Calu3 (cell line): ENCODE measurements around the gene GREM1. TPM values are rescaled to one million over a fixed set of nuclear protein-coding genes. Genes with fewer than 3 reads are reported as not detected.

Experiments used
- BruUV-seq: library from RNA; stranded (reverse); fragments of 400-500 nt; replicated peaks from 2 replicates; lab custom pipeline; 2021; lab: Mats Ljungman, UMichigan
- CTCF ChIA-PET: fragments of 300-600 bp; sonication (Branson Sonifier 250); formaldehyde crosslinking; loops from one replicate; lab custom pipeline; 2022; ENCODE audit warnings: antibody characterized with exemption; lab: Charles Lee
- DNase-seq: peaks from one replicate; pipeline ENCODE4 v3.0.0; 2022
- H3K27ac Mint-ChIP-seq: one replicate; pipeline ENCODE4 v1.8.0; 2022; ENCODE audit warnings: mixed read lengths; ENCODE audit not compliant: unreplicated experiment
- H3K27me3 Mint-ChIP-seq: one replicate; pipeline ENCODE4 v1.8.0; 2022; ENCODE audit warnings: mixed read lengths; ENCODE audit not compliant: unreplicated experiment
- H3K36me3 Mint-ChIP-seq: one replicate; pipeline ENCODE4 v1.8.0; 2022; ENCODE audit warnings: mild to moderate bottlenecking, moderate library complexity, mixed read lengths; ENCODE audit not compliant: insufficient read depth, unreplicated experiment
- H3K4me1 Mint-ChIP-seq: one replicate; pipeline ENCODE4 v1.8.0; 2022; ENCODE audit warnings: mild to moderate bottlenecking, low read depth, mixed read lengths; ENCODE audit not compliant: unreplicated experiment
- H3K4me3 Mint-ChIP-seq: one replicate; pipeline ENCODE4 v1.8.0; 2022; ENCODE audit warnings: mild to moderate bottlenecking, low read depth, moderate library complexity, mixed read lengths; ENCODE audit not compliant: unreplicated experiment
- H3K9me3 Mint-ChIP-seq: one replicate; pipeline ENCODE4 v1.8.0; 2022; ENCODE audit warnings: low read depth, mixed read lengths; ENCODE audit not compliant: unreplicated experiment
- intact Hi-C: fragments of 100-400 bp; cut with micrococcal nuclease; formaldehyde crosslinking; loops from one replicate; pipeline ENCODE4 v1.10.0; 2022; ENCODE audit not compliant: unreplicated experiment
- total RNA-seq: library from RNA; stranded (reverse); gene quantifications from 2 replicates; pipeline ENCODE4 v1.2.3, GENCODE V29; 2022
- TF ChIP-seq, protein P1 (sequence below): fragments of 200-600 bp; IDR thresholded peaks from one replicate; pipeline ENCODE4 v1.8.0; 2022; ENCODE audit warnings: antibody characterized with exemption; ENCODE audit not compliant: unreplicated experiment

Gene GREM1
- total RNA-seq, 1 experiment from 2014 or later = not detected

DNA sequence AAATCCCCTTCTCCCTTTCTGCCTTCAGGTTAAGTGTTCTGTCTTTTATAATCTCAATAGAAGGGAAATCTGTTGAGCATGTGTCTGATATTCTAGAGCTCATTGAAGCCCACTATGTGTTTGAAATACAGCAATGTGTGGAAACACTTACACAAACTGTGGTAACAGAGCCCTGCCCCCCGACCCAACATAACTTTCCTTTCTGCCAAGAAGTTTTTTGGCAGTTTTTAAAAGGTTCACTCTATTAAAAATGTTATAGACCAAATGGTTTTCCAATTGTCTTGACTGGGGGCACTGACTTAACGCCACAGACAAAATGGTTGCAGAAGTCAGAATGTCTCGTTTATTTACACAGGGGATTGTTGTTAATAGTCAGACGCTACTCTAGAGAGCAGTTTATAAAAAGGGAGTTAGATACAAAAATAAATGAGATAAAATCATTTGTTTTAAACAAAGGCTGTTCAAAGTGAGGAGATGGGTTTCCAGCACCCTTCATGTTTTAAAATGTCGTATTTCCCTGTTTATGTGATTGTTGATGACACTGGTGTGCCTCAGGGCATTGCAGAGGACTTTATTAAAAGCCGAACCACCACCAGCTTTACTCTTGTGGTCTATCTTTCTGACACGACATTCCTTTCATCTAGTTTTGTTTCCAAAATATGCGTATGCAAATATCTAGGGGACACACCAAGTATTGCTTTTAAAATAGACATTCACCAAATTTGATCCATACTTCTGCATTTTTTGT is 26.7 kb upstream of the GREM1 start:
- CTCF ChIA-PET = no interaction called here
- intact Hi-C loops = no loop called here
- no TSS peak for BruUV-seq
- TF ChIP-seq, protein P1, sequence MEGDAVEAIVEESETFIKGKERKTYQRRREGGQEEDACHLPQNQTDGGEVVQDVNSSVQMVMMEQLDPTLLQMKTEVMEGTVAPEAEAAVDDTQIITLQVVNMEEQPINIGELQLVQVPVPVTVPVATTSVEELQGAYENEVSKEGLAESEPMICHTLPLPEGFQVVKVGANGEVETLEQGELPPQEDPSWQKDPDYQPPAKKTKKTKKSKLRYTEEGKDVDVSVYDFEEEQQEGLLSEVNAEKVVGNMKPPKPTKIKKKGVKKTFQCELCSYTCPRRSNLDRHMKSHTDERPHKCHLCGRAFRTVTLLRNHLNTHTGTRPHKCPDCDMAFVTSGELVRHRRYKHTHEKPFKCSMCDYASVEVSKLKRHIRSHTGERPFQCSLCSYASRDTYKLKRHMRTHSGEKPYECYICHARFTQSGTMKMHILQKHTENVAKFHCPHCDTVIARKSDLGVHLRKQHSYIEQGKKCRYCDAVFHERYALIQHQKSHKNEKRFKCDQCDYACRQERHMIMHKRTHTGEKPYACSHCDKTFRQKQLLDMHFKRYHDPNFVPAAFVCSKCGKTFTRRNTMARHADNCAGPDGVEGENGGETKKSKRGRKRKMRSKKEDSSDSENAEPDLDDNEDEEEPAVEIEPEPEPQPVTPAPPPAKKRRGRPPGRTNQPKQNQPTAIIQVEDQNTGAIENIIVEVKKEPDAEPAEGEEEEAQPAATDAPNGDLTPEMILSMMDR = no peak
- Mint-ChIP-seq H3K9me3 (no peaks in the 10 kb centered on the region), H3K4me1 (no peaks in the 10 kb centered on the region), H3K27me3 (no peaks in the 10 kb centered on the region), H3K4me3 (no peak overlapping the region), H3K36me3 (no peaks in the 10 kb centered on the region), H3K27ac (no peak overlapping the region)
- no peak for DNase-seq

DNA sequence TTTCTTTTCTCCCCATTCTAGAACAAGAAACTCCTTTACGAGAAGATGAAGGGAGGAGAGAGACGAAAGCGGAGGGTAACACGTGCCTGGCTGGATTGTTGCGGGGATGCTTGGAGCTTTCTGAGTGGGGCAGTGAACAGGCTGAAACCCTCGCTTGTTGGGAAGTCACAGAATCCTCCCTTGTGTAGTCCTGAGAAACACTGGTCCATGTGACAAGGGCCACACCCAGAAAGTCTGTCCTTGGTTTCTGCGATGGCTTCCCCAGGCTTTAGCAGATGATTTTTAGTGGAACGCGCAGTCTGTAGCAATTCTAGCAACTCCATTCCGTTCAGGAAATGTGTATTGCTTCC is 26.1 kb upstream of the GREM1 start:
- Mint-ChIP-seq H3K27ac (no peak overlapping the region), H3K4me1 (no peaks in the 10 kb centered on the region), H3K4me3 (no peak overlapping the region), H3K27me3 (no peaks in the 10 kb centered on the region), H3K36me3 (no peaks in the 10 kb centered on the region), H3K9me3 (no peaks in the 10 kb centered on the region)
- CTCF ChIA-PET = no interaction called here
- DNase-seq = no peak
- intact Hi-C loops = no loop called here
- TF ChIP-seq, protein P1 = no peak
- no TSS peak for BruUV-seq

DNA sequence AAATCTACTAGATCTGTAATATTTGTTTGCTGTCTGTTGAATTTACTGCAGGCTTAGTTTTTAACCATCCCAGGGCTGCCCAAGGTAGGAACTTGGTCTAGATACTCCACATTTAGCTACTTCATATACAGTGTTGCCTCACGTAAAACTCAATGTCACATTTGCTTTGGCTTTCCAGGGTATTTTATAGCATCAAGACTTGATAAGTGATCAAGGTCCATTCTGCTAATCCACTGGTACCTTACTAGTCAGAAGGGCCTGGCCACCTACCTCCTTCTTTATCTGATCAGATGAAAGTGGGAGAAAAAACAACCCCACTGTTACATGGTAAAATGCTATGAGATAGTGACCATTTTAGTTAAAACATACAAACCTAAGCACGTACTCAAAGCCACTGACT is 25.5 kb upstream of the GREM1 start:
- Mint-ChIP-seq H3K9me3 (no peaks in the 10 kb centered on the region), H3K36me3 (no peaks in the 10 kb centered on the region), H3K27ac (no peak overlapping the region), H3K4me1 (no peaks in the 10 kb centered on the region), H3K4me3 (no peak overlapping the region), H3K27me3 (no peaks in the 10 kb centered on the region)
- no TSS peak for BruUV-seq
- TF ChIP-seq, protein P1 = no peak
- intact Hi-C loops = no loop called here
- no peak for DNase-seq
- CTCF ChIA-PET = no interaction called here

DNA sequence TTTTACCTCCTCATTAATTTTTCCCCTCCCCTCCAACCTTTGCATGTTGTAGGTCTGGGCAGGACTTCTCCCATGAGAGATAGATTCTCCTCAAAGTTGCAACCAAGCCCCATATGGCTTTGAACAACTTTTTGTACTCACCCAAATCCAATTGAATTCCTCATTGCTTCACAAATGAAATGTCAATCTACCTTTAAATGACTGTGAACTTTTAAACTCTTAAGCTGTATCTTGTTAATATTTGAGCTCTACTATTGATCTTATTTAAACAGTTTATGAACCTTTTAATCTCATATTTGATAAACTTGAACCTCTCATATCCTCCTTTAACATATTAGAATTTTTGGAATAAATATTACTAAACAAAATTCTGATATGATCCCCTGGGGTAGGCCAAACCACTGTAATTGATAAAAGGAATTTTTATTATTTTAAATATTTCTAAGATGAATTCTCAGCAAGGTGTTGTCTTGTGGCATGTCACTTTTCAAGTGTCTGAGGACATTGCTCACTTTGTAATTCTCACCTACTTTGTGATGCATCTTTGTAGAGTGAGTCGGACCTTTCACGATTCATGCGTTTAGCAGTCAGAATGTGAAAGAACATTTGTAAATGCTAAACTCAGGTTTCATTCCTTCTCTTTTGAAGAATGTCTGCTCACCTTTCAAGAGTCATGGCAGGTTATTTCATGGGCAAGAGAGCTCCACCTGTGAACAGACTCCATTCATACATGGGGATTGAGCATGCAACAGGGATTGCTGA is 23.4 kb upstream of the GREM1 start:
- BruUV-seq = no TSS peak
- Mint-ChIP-seq H3K36me3 (peaks cover 4% of the 10 kb centered on the region), H3K27ac (no peak overlapping the region), H3K27me3 (no peaks in the 10 kb centered on the region), H3K4me3 (no peak overlapping the region), H3K9me3 (no peaks in the 10 kb centered on the region), H3K4me1 (no peaks in the 10 kb centered on the region)
- TF ChIP-seq, protein P1 = no peak
- intact Hi-C loops = no loop called here
- CTCF ChIA-PET = no interaction called here
- no peak for DNase-seq
